GM19397 (cell line): ENCODE measurements around the gene ZNF674.
"Not testable (repeated sequence)": the region's sequence is repeated elsewhere in the genome, so short reads cannot be mapped to it uniquely, and the experiment has no call there.

ENCODE experiments used
- ATAC-seq: cut with Tn5 transposase; IDR thresholded peaks from one replicate; pipeline ENCODE4 v1.9.1; 2021; ENCODE audit warnings: mild to moderate bottlenecking, moderate library complexity; ENCODE audit not compliant: unreplicated experiment

Gene ZNF674

DNA sequence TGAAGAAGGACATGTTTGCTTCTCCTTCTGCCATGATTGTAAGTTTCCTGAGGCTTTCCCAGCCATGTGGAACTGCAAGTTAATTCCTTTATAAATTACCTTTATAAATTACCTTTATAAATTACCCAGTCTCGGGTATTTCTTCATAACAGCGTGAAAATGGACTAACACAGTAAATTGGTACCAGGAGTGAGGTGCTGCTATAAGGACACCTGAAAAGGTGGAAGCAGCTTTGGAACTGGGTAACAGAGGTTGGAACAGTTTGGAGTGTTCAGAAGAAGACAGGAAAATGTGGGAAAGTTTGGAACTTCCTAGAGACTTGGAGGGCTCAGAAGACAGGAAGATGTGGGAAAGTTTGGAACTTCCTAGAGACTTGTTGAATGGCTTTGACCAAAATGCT, 66.6 kb downstream of the ZNF674 start:
- not testable (repeated sequence) for ATAC-seq

DNA sequence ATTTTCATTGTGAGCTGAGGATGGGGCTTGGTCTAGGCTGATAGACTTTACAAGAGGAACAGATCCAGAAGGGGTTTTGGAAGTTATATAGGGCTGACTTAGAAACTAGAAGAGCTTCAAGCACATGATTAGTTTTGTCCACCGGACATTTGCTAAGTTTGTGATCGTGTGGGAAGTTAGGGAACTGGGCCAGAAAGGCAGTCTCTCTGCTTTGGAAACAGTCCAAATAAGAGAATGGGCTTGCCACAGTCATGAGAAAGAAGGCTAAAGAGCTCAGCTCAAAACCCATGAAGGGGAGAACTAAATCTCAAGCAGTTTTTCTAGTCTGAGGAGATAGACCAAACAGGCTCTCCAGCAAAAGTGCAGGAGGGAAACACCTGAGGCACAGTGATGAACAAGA, 67.8 kb downstream of the ZNF674 start:
- no peak for ATAC-seq

DNA sequence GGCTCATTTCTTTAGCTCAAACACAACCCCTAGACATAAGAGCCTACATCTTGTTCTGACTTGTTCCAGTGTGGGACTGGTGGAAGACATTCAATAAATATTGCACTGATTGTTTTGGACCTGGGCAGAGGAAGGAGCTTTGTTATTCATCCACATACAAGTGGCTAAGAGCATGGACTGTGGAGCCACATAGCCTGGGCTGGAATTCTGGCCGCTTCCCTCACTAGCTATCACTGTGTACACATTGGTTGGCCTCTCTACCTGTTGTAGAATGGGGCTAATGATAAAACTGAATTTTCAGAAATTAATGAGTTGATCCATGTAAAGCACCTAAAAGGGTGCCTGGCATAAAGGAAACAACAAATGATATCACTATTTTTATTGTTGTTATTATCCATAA, 80.0 kb downstream of the ZNF674 start:
- ATAC-seq, result no peak

DNA sequence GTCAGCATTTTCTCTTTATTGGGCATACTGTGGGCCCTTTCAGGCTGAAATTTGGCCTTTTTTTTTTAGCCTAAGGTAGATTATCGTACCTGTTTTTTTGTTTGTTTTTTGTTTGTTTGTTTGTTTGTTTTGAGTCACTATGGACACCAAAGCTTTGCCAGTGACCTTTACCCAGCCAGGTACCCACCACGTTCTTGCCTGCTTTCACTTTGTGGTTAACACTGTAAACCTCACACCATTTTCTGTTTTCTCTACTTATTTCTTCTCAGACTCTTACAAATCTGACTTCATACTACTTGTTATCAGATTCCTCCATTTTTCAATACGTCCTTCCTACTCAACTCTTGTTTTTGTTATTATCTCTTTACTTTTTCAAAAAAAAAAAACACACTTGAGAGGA, 81.5 kb downstream of the ZNF674 start:
- ATAC-seq, result no peak

DNA sequence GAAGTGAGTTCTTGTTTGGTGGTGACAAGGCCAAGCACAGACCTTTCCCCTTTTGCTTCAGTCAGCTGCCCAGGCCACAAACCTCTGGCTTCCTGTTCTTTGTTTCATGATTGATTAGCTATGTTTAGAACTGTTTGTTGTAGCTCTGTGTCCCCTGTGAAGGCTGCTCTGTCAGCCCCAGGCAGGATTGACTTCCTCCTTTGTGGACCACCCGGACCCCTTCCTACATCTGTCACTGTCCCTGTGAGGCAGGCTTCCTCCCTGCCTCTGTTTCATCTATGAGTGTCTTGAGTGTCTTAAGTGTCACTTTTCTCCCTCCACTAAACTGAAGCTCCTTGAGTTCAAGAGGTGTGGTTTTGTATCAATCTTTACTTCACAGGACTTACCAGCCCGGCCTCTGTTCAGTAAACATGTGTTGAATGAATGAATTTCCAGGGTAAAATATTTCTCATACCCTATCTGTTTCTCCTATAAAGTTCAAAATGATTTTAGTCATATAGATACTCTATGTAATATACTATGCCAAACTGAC, 83.5 kb downstream of the ZNF674 start:
- ATAC-seq, result peak; percentile 87

DNA sequence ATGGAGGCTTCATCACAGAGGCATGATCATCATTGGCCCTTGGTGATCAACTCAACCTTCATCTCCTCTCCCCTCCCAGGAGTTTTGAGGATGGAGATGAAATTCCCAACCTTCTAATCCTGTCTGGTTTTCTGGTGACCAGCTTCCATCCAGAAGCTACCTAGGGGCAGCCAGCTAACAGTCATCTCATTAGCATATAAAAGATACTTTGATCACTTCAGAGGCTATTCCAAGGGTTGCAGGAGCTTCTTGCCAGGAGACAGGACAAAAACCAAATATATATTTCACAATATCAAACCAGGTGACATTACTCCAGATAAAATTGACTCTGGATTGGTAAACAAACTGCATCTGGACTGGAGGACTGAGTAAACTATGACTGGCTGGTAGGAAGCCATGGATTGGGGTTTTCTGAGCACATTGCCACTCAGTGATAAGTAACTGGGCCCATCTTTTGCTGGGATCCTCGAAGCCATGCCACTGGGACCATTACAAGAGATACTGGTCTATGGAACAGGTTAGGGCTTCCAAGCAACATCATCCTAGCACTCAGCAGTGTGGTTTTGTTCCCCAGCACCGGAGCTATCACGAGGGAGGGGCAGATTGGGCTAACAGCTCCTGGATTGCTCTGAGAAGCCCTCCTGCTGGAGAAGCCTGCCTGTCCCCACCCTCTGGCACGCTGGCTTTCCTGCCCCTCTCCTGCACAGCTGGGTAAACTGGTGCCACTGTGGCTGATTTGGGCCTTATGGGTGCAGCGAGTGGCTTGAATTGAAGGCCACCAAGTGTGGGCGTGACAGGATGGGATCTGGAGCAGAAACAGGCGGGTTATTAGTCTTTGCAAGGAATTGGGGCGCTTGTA, 84.2 kb downstream of the ZNF674 start:
- ATAC-seq, result peak; percentile 15

DNA sequence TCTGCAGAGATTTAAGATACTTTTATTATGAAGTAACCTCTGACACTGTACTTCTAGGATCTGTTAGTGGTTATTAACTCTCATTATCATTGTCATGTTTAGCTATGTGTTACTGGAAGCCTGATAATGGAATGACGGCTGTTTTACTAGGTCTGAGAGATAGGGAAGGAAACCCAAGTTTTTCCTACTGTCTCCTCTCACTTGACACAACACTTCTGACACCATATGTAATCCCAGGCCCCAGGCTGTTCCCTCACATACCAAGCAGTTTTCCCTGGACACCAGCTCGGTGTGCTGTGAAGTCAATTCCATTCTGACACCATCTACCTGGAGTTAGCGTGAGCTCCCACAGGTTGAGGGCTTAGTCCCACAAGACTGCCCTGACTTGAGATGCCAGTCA, 85.6 kb downstream of the ZNF674 start:
- ATAC-seq, result no peak

DNA sequence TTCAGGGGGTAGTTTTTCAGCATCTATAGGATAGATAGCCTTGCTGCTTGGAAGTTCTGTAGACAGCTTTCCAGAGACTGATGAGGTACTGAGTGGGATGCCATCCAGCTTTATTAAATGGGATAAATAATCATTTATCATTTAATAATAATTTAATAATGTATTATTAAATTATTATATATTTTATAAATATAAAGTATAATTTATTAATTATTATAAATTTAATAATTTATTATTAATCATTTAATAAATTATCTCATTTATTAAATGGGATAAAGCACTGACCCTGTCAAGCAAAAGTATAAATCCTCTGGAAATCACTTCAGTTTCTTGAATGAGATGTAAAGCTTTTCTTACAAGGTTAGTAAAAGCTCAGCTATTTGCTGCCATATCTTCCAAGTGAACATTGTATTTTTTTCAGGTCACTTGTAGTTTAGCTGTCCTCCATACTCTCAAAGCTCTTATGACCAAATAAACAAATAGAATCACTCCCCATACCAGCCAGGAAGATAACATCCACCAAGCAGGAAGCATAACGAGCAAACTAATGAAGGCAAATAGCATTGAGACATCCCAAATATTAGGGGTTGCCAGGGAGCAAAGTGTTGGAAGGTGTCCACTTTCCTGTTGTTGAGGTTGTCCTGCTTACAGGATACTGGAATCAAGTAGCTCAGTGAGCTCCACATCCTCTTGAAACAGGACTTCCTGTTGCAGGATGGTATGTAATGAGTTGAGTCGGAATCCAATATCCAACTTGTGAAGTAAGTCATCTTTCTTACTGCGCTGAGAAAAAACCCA, 88.9 kb downstream of the ZNF674 start:
- ATAC-seq, result no peak
